HEK293 (cell line): ENCODE results near the gene ABHD10.
A peak's percentile ranks its signal among the peaks of the same experiment; 100 is the strongest.

ENCODE experiments used
- ELK4 ChIP-seq: IDR thresholded peaks from 2 replicates; pipeline ENCODE4 v1.6.1; 2011; ENCODE audit warnings: mild to moderate bottlenecking, low read depth, low read length, borderline replicate concordance
- MYNN ChIP-seq: fragments of 450-650 bp; formaldehyde crosslinking; IDR thresholded peaks from 2 replicates; pipeline ENCODE4 v1.5.1; 2016; ENCODE audit warnings: missing biosample characterization, missing genetic modification characterization, borderline replicate concordance
- REST ChIP-seq: fragments of 450-650 bp; formaldehyde crosslinking; IDR thresholded peaks from 2 replicates; pipeline ENCODE4 v1.5.1; 2016; ENCODE audit warnings: missing biosample characterization, missing genetic modification characterization
- SALL2 ChIP-seq: fragments of 450-650 bp; formaldehyde crosslinking; IDR thresholded peaks from 2 replicates; pipeline ENCODE4 v1.5.0; 2017; ENCODE audit warnings: missing biosample characterization, mild to moderate bottlenecking, missing genetic modification characterization, borderline replicate concordance
- SP2 ChIP-seq: fragments of 450-650 bp; formaldehyde crosslinking; IDR thresholded peaks from 2 replicates; pipeline ENCODE4 v1.5.1; 2016; ENCODE audit warnings: missing biosample characterization, missing genetic modification characterization
- TSHZ1 ChIP-seq: fragments of 450-650 bp; formaldehyde crosslinking; IDR thresholded peaks from 2 replicates; pipeline ENCODE4 v1.5.1; 2016; ENCODE audit warnings: missing biosample characterization, missing genetic modification characterization, borderline replicate concordance
- ZBTB49 ChIP-seq: fragments of 450-650 bp; formaldehyde crosslinking; IDR thresholded peaks from 2 replicates; pipeline ENCODE4 v1.5.1; 2016; ENCODE audit warnings: missing biosample characterization, missing genetic modification characterization, low read depth
- ZFP3 ChIP-seq: fragments of 450-650 bp; formaldehyde crosslinking; IDR thresholded peaks from 2 replicates; pipeline ENCODE4 v1.5.1; 2016; ENCODE audit warnings: low read depth, missing biosample characterization, missing genetic modification characterization
- ZIC2 ChIP-seq: fragments of 450-650 bp; formaldehyde crosslinking; IDR thresholded peaks from 2 replicates; pipeline ENCODE4 v1.5.1; 2016; ENCODE audit warnings: missing biosample characterization, missing genetic modification characterization
- ZNF112 ChIP-seq: fragments of 450-650 bp; formaldehyde crosslinking; IDR thresholded peaks from 2 replicates; pipeline ENCODE4 v1.5.0; 2017; ENCODE audit warnings: missing biosample characterization, missing genetic modification characterization
- ZNF133 ChIP-seq: fragments of 450-650 bp; formaldehyde crosslinking; IDR thresholded peaks from 2 replicates; pipeline ENCODE4 v1.5.1; 2016; ENCODE audit warnings: missing biosample characterization, missing genetic modification characterization
- ZNF174 ChIP-seq: fragments of 450-650 bp; formaldehyde crosslinking; IDR thresholded peaks from 2 replicates; pipeline ENCODE4 v1.5.0; 2017; ENCODE audit warnings: missing biosample characterization, mild to moderate bottlenecking, missing genetic modification characterization
- ZNF184 ChIP-seq: fragments of 450-650 bp; IDR thresholded peaks from 2 replicates; pipeline ENCODE4 v1.5.1; 2018; ENCODE audit warnings: missing biosample characterization, mild to moderate bottlenecking, missing genetic modification characterization
- ZNF324 ChIP-seq: fragments of 450-650 bp; formaldehyde crosslinking; IDR thresholded peaks from 2 replicates; pipeline ENCODE4 v1.5.1; 2016; ENCODE audit warnings: missing biosample characterization, missing genetic modification characterization
- ZNF341 ChIP-seq: fragments of 450-650 bp; formaldehyde crosslinking; IDR thresholded peaks from 2 replicates; pipeline ENCODE4; 2016; ENCODE audit warnings: low read depth, missing biosample characterization, missing genetic modification characterization
- ZNF366 ChIP-seq: fragments of 450-650 bp; formaldehyde crosslinking; conservative IDR thresholded peaks from 2 replicates; pipeline ENCODE4 v1.5.1; 2016; ENCODE audit warnings: missing biosample characterization, missing genetic modification characterization
- ZNF433 ChIP-seq: fragments of 450-650 bp; formaldehyde crosslinking; IDR thresholded peaks from 2 replicates; pipeline ENCODE4 v1.5.1; 2016; ENCODE audit warnings: missing biosample characterization, missing genetic modification characterization, low read depth
- ZNF610 ChIP-seq: fragments of 450-650 bp; formaldehyde crosslinking; IDR thresholded peaks from 2 replicates; pipeline ENCODE4 v1.5.1; 2016; ENCODE audit warnings: missing biosample characterization, missing genetic modification characterization, borderline replicate concordance
- ZNF621 ChIP-seq: fragments of 450-650 bp; formaldehyde crosslinking; IDR thresholded peaks from 2 replicates; pipeline ENCODE4 v1.5.1; 2017; ENCODE audit warnings: missing biosample characterization, missing genetic modification characterization
- ZNF624 ChIP-seq: fragments of 450-650 bp; formaldehyde crosslinking; IDR thresholded peaks from 2 replicates; pipeline ENCODE4 v1.5.1; 2017; ENCODE audit warnings: missing biosample characterization, missing genetic modification characterization
- ZNF639 ChIP-seq: fragments of 450-650 bp; formaldehyde crosslinking; IDR thresholded peaks from 2 replicates; pipeline ENCODE4 v1.5.1; 2016; ENCODE audit warnings: missing biosample characterization, missing genetic modification characterization
- ZNF645 ChIP-seq: fragments of 450-650 bp; formaldehyde crosslinking; IDR thresholded peaks from 2 replicates; pipeline ENCODE4; 2016; ENCODE audit warnings: missing biosample characterization, missing genetic modification characterization
- ZNF670 ChIP-seq: fragments of 450-650 bp; formaldehyde crosslinking; IDR thresholded peaks from 2 replicates; pipeline ENCODE4 v1.5.1; 2016; ENCODE audit warnings: missing biosample characterization, missing genetic modification characterization, low read depth
- ZNF704 ChIP-seq: fragments of 450-650 bp; formaldehyde crosslinking; IDR thresholded peaks from 2 replicates; pipeline ENCODE4 v1.5.1; 2016; ENCODE audit warnings: missing biosample characterization, missing genetic modification characterization
- ZNF768 ChIP-seq: fragments of 450-650 bp; formaldehyde crosslinking; IDR thresholded peaks from 2 replicates; pipeline ENCODE4 v1.5.1; 2018; ENCODE audit warnings: missing biosample characterization, mild to moderate bottlenecking, missing genetic modification characterization
- ZSCAN16 ChIP-seq: fragments of 450-650 bp; formaldehyde crosslinking; IDR thresholded peaks from 2 replicates; pipeline ENCODE4 v1.5.1; 2016; ENCODE audit warnings: missing biosample characterization, missing genetic modification characterization
- ZSCAN30 ChIP-seq: fragments of 450-650 bp; IDR thresholded peaks from 2 replicates; pipeline ENCODE4 v1.5.1; 2018; ENCODE audit warnings: missing biosample characterization, mild to moderate bottlenecking, missing genetic modification characterization, moderate library complexity

Gene ABHD10

GRCh38 chr3:111932946-111933345 lies 45.9 kb upstream of the ABHD10 start (continued):
- no peak for TF ChIP-seq ZNF621
- TF ChIP-seq ZNF184 = no peak
- no peak for TF ChIP-seq ZNF433
- no peak for TF ChIP-seq ZFP3 (tag by site-specific recombination)
- TF ChIP-seq SALL2 (tag by site-specific recombination) = no peak
- TF ChIP-seq ZSCAN30 = peak; percentile 78; the same call in 1 of the 2 replicates
- no peak for TF ChIP-seq ZNF133 (tag by site-specific recombination)
- no peak for TF ChIP-seq ELK4
- TF ChIP-seq SP2 = no peak
- TF ChIP-seq ZNF768 (tag by site-specific recombination) = no peak
- TF ChIP-seq ZNF324 (tag by site-specific recombination) = no peak
- TF ChIP-seq ZNF112 (tag by site-specific recombination) = no peak
- no peak for TF ChIP-seq ZNF704
- TF ChIP-seq ZNF610 = no peak
- TF ChIP-seq TSHZ1 = no peak
- no peak for TF ChIP-seq ZNF670 (tag by site-specific recombination)
- no peak for TF ChIP-seq REST (tag by site-specific recombination)
- TF ChIP-seq ZNF174 (tag by site-specific recombination) = no peak
- no peak for TF ChIP-seq ZNF645 (tag by site-specific recombination)
- TF ChIP-seq ZNF341 (tag by site-specific recombination) = 0 out of 2 replicates have a peak, but pooled peaks have one; percentile 16
- no peak for TF ChIP-seq ZBTB49
- TF ChIP-seq ZNF639 = no peak
- TF ChIP-seq ZSCAN16 (tag by site-specific recombination) = no peak
- TF ChIP-seq ZIC2 (tag by site-specific recombination) = no peak
- no peak for TF ChIP-seq ZNF366 (tag by site-specific recombination)
- TF ChIP-seq MYNN (tag by site-specific recombination) = no peak
- TF ChIP-seq ZNF624 (tag by site-specific recombination) = no peak
